Sigmoid colon (tissue), 7 donors: ENCODE data around the gene MAT2B. TPM values are rescaled to one million over a fixed set of nuclear protein-coding genes. Genes with fewer than 3 reads are reported as not detected.

Experiments used
- DNase-seq: peaks from one replicate; pipeline ENCODE4 v3.0.0-alpha.2; 2019
- H3K27ac ChIP-seq, 4 donors: fragments of 200-600 bp; sonication (generic); one replicate each; pipeline ENCODE4 v1.5.1; 2016 to 2019; ENCODE audit warnings: mild to moderate bottlenecking in 1 of 4
- H3K27me3 ChIP-seq, 3 donors: fragments of 200-600 bp; sonication (generic); one replicate each; pipeline ENCODE4 v1.5.1; 2019; ENCODE audit warnings: mild to moderate bottlenecking in 1 of 3
- H3K36me3 ChIP-seq, 4 donors: fragments of 200-600 bp; sonication (generic); one replicate each; pipeline ENCODE4 v1.5.1; 2016 to 2019
- H3K4me1 ChIP-seq, 4 donors: fragments of 200-600 bp; sonication (generic); one replicate each; pipeline ENCODE4 v1.5.1; 2017 to 2019
- H3K4me3 ChIP-seq, 4 donors: fragments of 200-600 bp; sonication (generic); one replicate each; pipeline ENCODE4 v1.5.1; 2017 to 2019; ENCODE audit warnings: mild to moderate bottlenecking in 2 of 4, moderate library complexity in 1 of 4
- H3K9me3 ChIP-seq, 4 donors: fragments of 200-600 bp in 3 of 4; sonication (generic) in 3 of 4; one replicate each; pipeline versions ENCODE4 v1.5.1 to v1.6.1; 2013 to 2019
- CTCF ChIP-seq, 4 experiments: fragments of 450-650 bp in 3 of 4; fragments of 200-600 bp in 1 of 4; IDR thresholded peaks; one replicate each; pipeline ENCODE4 v1.5.1; 2016 to 2019; ENCODE audit warnings: antibody characterized with exemption in 4 of 4, mild to moderate bottlenecking in 3 of 4, moderate library complexity in 2 of 4
- EP300 ChIP-seq, 4 donors: sonication (generic); formaldehyde crosslinking; IDR thresholded peaks; one replicate each; pipeline ENCODE4 v1.6.1; 2017; ENCODE audit warnings: antibody characterized with exemption in 4 of 4
- POLR2A ChIP-seq, 2 donors: fragments of 450-650 bp; IDR thresholded peaks; one replicate each; pipeline ENCODE4 v1.6.1; 2016; ENCODE audit warnings: antibody characterized with exemption in 2 of 2, mild to moderate bottlenecking in 2 of 2, moderate library complexity in 2 of 2
- POLR2AphosphoS5 ChIP-seq, 4 donors: sonication (generic); formaldehyde crosslinking; IDR thresholded peaks; one replicate each; pipeline ENCODE4 v1.6.1; 2017; ENCODE audit warnings: antibody characterized with exemption in 4 of 4
- WGBS, 2 donors: extraction: QIAGEN DNeasy Blood & Tissue Kit; methylation state at CpG; one replicate each; pipeline ENCODE4 v1.1.7; 2013; 5-methylcytosine and 5-hydroxymethylcytosine counted together
- intact Hi-C: fragments of 100-400 bp; cut with DNase I; formaldehyde crosslinking; loops from one replicate; pipeline ENCODE4 v1.15.1; 2023
- polyA plus RNA-seq, 3 donors: library from polyadenylated mRNA; stranded (reverse); fragments of 200-250 nt; gene quantifications; one replicate each; pipeline ENCODE4 v1.2.3, GENCODE V29; 2013
- total RNA-seq, 4 donors: library from RNA; depleted of rRNA; stranded (reverse); fragments of >200 nt; gene quantifications; one replicate each; pipeline ENCODE4 v1.1.0, GENCODE V29; 2016
- donor health status: healthy with polysubstance abuse.
- donor health status: Bipolar disorder and iron deficiency.
- donor health status: healthy.

Gene MAT2B
- total and polyA plus RNA-seq, 7 donors: 41.5 to 100 (median 80.5) TPM

DNA sequence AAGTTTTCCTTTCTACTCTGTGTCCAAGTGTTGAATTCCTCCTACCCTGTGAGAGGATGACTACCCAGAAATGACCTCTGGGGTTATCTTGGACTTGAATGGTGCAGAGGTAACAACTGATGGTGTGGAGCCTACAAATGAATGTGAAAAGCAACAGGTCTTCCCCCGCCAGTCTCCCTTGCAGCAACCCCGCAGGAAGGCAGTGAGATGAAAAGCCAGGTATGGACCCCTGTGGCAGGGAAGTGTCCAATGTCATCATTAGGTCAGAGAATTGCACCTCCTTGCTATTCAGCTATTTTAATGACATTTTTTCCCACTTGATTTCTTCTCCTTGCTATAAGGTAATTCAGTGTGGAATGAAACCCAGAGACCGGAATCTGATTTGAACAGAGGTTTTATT, 58.5 kb downstream of the MAT2B start:
- no peak overlapping the region for H3K4me3 ChIP-seq
- H3K27ac ChIP-seq: no peak overlapping the region
- no peaks in the 10 kb centered on the region for H3K36me3 ChIP-seq
- WGBS, 2 donors: 70 to 73% methylated on average over 3 of the region's 3 CpGs
- intact Hi-C loops: loop anchor here (2.0 to 10.0 kb wide), 3 partner anchors 131 to 1643 kb away; no protein-coding TSS in a partner anchor
- H3K9me3 ChIP-seq: no peaks in the 10 kb centered on the region
- peaks cover 0 to 10% (median 0%) of the 10 kb centered on the region in 3 donors for H3K27me3 ChIP-seq
- no peak for TF ChIP-seq POLR2AphosphoS5 (IDR thresholded peaks at IDR 0.05)
- peaks cover 0 to 24% (median 13%) of the 10 kb centered on the region in 4 donors for H3K4me1 ChIP-seq
- DNase-seq: no peak

DNA sequence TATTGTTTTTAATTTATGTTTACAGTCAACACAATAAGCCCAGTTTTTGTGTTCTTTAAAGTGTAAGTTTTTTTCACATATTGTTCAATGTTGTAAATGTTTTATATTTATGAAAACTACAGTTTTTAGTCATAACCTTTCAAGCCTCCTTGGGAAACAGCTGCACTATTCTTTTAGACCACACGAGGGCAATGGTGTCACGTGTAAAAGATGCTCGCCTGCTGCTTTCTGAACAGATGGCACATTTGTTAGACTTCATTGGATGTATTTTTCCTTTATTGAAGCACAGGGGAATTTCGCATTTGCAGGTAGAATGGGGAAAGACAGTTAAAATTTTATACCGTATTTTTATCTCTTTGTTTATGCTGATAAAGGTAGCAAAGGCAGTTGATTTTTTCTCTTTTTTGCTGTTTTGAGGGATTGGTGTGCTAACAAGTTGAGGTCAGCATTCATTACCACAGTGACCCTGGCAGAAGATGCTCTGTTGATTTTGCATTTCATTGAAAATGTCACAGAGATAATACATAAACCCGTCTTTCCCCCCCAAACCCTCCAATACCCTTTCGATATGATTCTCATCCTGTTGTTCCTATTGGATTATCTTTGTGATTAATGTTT, 59.0 kb downstream of the MAT2B start:
- Histone ChIP-seq H3K4me3 (no peak overlapping the region), H3K9me3 (no peaks in the 10 kb centered on the region), H3K36me3 (no peaks in the 10 kb centered on the region), H3K27ac (no peak overlapping the region), H3K4me1 (peaks cover 0 to 24% (median 13%) of the 10 kb centered on the region in 4 donors), H3K27me3 (peaks cover 0 to 10% (median 0%) of the 10 kb centered on the region in 3 donors)
- no peak for DNase-seq
- intact Hi-C loops: loop anchor here (2.0 to 10.0 kb wide), 3 partner anchors 130 to 1643 kb away; no protein-coding TSS in a partner anchor
- TF ChIP-seq EP300 (IDR thresholded peaks at IDR 0.05) (no peak), CTCF (IDR thresholded peaks at IDR 0.05) (peak; percentile 63 to 91 (median 84))
- WGBS, 2 donors: 14 to 15% methylated on average over 7 of the region's 7 CpGs

DNA sequence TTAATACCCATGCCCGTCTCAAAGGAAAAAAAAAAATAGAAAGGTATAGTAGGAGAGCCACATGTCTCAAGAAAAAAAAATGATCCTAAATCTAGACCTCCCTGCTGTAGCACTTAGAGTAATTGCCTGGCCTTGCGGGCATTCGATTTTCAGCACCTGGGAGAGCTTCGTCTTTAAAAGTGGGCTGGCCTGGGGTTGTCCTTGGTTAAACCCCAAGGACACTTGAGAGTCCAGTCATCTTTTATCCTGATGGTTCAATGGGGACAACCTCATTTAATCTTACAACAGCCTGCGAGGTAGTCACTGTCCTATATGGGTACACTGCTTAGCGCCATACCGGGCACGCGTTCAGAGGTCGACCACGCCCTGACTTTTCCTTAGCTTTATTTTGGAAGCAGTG, 60.1 kb downstream of the MAT2B start:
- TF ChIP-seq EP300 (IDR thresholded peaks at IDR 0.05) (no peak), POLR2A (IDR thresholded peaks at IDR 0.05) (no peak), CTCF (IDR thresholded peaks at IDR 0.05) (no peak), POLR2AphosphoS5 (IDR thresholded peaks at IDR 0.05) (no peak)
- intact Hi-C loops: loop anchor here (2.0 to 10.0 kb wide), 3 partner anchors 129 to 939 kb away; no protein-coding TSS in a partner anchor
- Histone ChIP-seq H3K4me1 (peaks cover 0 to 24% (median 13%) of the 10 kb centered on the region in 4 donors), H3K27ac (peak overlapping the region in 1 of 4 donors; percentile 27), H3K4me3 (peak overlapping the region in 3 of 4 donors; percentile 20 to 46 (median 43)), H3K36me3 (no peaks in the 10 kb centered on the region), H3K9me3 (no peaks in the 10 kb centered on the region), H3K27me3 (peaks cover 0 to 10% (median 0%) of the 10 kb centered on the region in 3 donors)
- WGBS, 2 donors: 5 to 7% methylated on average over 11 of the region's 11 CpGs
- DNase-seq: no peak

- Histone ChIP-seq H3K4me1 (peaks cover 0 to 24% (median 13%) of the 10 kb centered on the region in 4 donors), H3K27me3 (peaks cover 0 to 10% (median 0%) of the 10 kb centered on the region in 3 donors), H3K27ac (peak overlapping the region in 1 of 4 donors; percentile 27), H3K4me3 (peak overlapping the region; percentile 3 to 46 (median 32)), H3K36me3 (no peaks in the 10 kb centered on the region), H3K9me3 (no peaks in the 10 kb centered on the region)
- no peak for DNase-seq
- TF ChIP-seq EP300 (IDR thresholded peaks at IDR 0.05): no peak
- TF ChIP-seq POLR2A (IDR thresholded peaks at IDR 0.05): no peak
- no peak for TF ChIP-seq CTCF (IDR thresholded peaks at IDR 0.05)
- TF ChIP-seq POLR2AphosphoS5 (IDR thresholded peaks at IDR 0.05): no peak
- intact Hi-C loops: loop anchor here (2.0 to 10.0 kb wide), 3 partner anchors 129 to 939 kb away; no protein-coding TSS in a partner anchor
- WGBS, 2 donors: 2 to 4% methylated on average over 32 of the region's 32 CpGs
These were observed 60.7 kb downstream of the MAT2B start for GRCh38 chr5:163565931-163566608.

GRCh38 chr5:163566678-163567077, 61.3 kb downstream of the MAT2B start:
- Histone ChIP-seq H3K36me3 (no peaks in the 10 kb centered on the region), H3K27ac (peak overlapping the region in 1 of 4 donors; percentile 27), H3K4me3 (no peak overlapping the region), H3K9me3 (no peaks in the 10 kb centered on the region), H3K27me3 (peaks cover 0 to 10% (median 0%) of the 10 kb centered on the region in 3 donors), H3K4me1 (peaks cover 0 to 27% (median 16%) of the 10 kb centered on the region in 4 donors)
- TF ChIP-seq POLR2AphosphoS5 (IDR thresholded peaks at IDR 0.05) (no peak), CTCF (IDR thresholded peaks at IDR 0.05) (no peak), POLR2A (IDR thresholded peaks at IDR 0.05) (no peak), EP300 (IDR thresholded peaks at IDR 0.05) (no peak)
- intact Hi-C loops: loop anchor here (5.0 to 10.0 kb wide), 2 partner anchors 128 to 446 kb away; no protein-coding TSS in a partner anchor
- no peak for DNase-seq
- 28 to 44% methylated on average over 3 of the region's 3 CpGs for WGBS, 2 donors
